ENCODE measurements around the gene ZNF800.

Gene ZNF800

DNA sequence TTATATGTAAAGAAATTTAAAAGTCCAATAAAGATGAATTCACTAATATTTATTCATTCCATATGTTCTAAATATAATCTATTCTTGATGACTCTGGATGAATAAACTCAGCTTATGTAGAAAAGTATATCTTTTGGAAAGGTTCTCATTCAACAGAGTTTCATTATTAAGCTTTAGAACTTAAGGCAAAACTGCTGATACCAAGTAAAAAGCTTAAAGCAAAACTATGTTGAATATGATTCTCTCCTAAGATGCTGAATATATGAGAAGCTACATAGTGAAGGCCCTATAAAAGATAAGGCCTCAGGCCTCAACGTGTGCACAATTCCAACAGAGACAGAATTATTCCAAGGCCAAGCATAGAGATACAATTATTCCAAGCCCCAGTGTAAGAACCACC is 30.8 kb downstream of the ZNF800 start:
- no peak overlapping the region for H3K4me3 ChIP-seq (ENCODE audit: low read length in 2 of 2)
- no peak overlapping the region for H2AFZ ChIP-seq (ENCODE audit: low read length)
- H3K36me3 ChIP-seq (replicated peaks in 1 of 2; ENCODE audit: control insufficient read depth in 2 of 2, insufficient read depth in 2 of 2, low read length in 2 of 2) = peaks cover 3 to 57% of the 10 kb centered on the region in 2 donors
- no peak overlapping the region for H3K23ac ChIP-seq (ENCODE audit: low read depth, low read length, poor library complexity)
- no peak overlapping the region for H3K4me2 ChIP-seq (ENCODE audit: insufficient read depth, low read length, poor library complexity, severe bottlenecking)
- no peak overlapping the region for H3K4ac ChIP-seq (ENCODE audit: low read length)
- no peak overlapping the region for H3K14ac ChIP-seq (ENCODE audit: low read length)
- no peak overlapping the region for H3K9ac ChIP-seq (ENCODE audit: low read depth, low read length, poor library complexity)
- no peak overlapping the region for H2BK5ac ChIP-seq (ENCODE audit: low read length)
- H2BK15ac ChIP-seq (ENCODE audit: low read length) = no peak overlapping the region
- no peak overlapping the region for H3K27ac ChIP-seq (replicated peaks; ENCODE audit: low read length)
- H3K79me1 ChIP-seq (ENCODE audit: low read depth, low read length) = no peaks in the 10 kb centered on the region
- no peak overlapping the region for H2BK120ac ChIP-seq (ENCODE audit: low read depth, low read length)
- no peak for DNase-seq (ENCODE audit: low spot score)
- H3K27me3 ChIP-seq (ENCODE audit: control insufficient read depth in 3 of 3, insufficient read depth in 3 of 3, low read depth in 1 of 3, low read length in 3 of 3) = no peaks in the 10 kb centered on the region
- H4K8ac ChIP-seq (ENCODE audit: low read depth, low read length) = no peak overlapping the region
- H3K9me3 ChIP-seq (replicated peaks in 1 of 2; ENCODE audit: control insufficient read depth in 2 of 2, insufficient read depth in 1 of 2, low read depth in 1 of 2, low read length in 2 of 2) = no peaks in the 10 kb centered on the region
- no peak overlapping the region for H3K18ac ChIP-seq (ENCODE audit: low read length)
- H2BK12ac ChIP-seq (ENCODE audit: low read length) = no peak overlapping the region
- whole genome bisulfite sequencing, 2 donors (ENCODE audit: extremely low coverage in 2 of 2, insufficient read length in 2 of 2, insufficient replicate concordance in 1 of 2) = no CpG with 5 or more reads among the region's 1 CpG
- H2AK5ac ChIP-seq (ENCODE audit: low read depth, low read length) = no peak overlapping the region
- H4K91ac ChIP-seq (ENCODE audit: low read depth, low read length, poor library complexity) = no peak overlapping the region
- no peaks in the 10 kb centered on the region for H3K4me1 ChIP-seq (ENCODE audit: control insufficient read depth in 2 of 2, insufficient read depth in 1 of 2, low read depth in 1 of 2, low read length in 2 of 2)

DNA sequence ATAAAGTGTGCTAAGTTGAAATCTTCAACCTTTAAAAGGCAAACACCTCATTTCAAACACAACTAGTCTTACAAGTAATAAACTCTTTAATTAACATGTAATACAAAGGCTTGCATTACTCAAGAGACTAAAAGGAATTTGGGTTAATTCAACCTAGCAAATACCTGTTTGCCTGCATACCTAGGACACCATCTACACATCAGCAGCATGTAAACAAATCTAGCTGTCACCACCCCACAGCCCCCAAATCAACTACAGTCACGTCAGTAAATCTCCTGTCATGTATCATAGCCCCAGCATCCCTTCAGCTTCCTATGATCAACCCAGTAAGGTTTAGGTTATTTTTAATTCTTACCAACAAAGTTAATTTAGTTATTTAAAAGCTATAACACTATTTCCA is 33.5 kb downstream of the ZNF800 start:
- Histone ChIP-seq H3K4ac (ENCODE audit: low read length) (no peak overlapping the region), H2BK12ac (ENCODE audit: low read length) (no peak overlapping the region), H2BK15ac (ENCODE audit: low read length) (no peak overlapping the region), H3K4me1 (ENCODE audit: control insufficient read depth in 2 of 2, insufficient read depth in 1 of 2, low read depth in 1 of 2, low read length in 2 of 2) (no peaks in the 10 kb centered on the region), H3K79me1 (ENCODE audit: low read depth, low read length) (no peaks in the 10 kb centered on the region), H4K91ac (ENCODE audit: low read depth, low read length, poor library complexity) (no peak overlapping the region), H2BK120ac (ENCODE audit: low read depth, low read length) (no peak overlapping the region), H3K9ac (ENCODE audit: low read depth, low read length, poor library complexity) (no peak overlapping the region), H3K27me3 (ENCODE audit: control insufficient read depth in 3 of 3, insufficient read depth in 3 of 3, low read depth in 1 of 3, low read length in 3 of 3) (no peaks in the 10 kb centered on the region), H3K4me3 (ENCODE audit: low read length in 2 of 2) (no peak overlapping the region), H4K8ac (ENCODE audit: low read depth, low read length) (no peak overlapping the region), H3K36me3 (replicated peaks in 1 of 2; ENCODE audit: control insufficient read depth in 2 of 2, insufficient read depth in 2 of 2, low read length in 2 of 2) (peaks cover 3 to 42% of the 10 kb centered on the region in 2 donors), H3K4me2 (ENCODE audit: insufficient read depth, low read length, poor library complexity, severe bottlenecking) (no peak overlapping the region), H3K18ac (ENCODE audit: low read length) (no peak overlapping the region), H3K9me3 (replicated peaks in 1 of 2; ENCODE audit: control insufficient read depth in 2 of 2, insufficient read depth in 1 of 2, low read depth in 1 of 2, low read length in 2 of 2) (no peaks in the 10 kb centered on the region), H2AK5ac (ENCODE audit: low read depth, low read length) (no peak overlapping the region), H3K14ac (ENCODE audit: low read length) (no peak overlapping the region), H2BK5ac (ENCODE audit: low read length) (no peak overlapping the region), H3K23ac (ENCODE audit: low read depth, low read length, poor library complexity) (no peak overlapping the region), H3K27ac (replicated peaks; ENCODE audit: low read length) (no peak overlapping the region), H2AFZ (ENCODE audit: low read length) (no peak overlapping the region)
- WGBS, 2 donors (ENCODE audit: extremely low coverage in 2 of 2, insufficient read length in 2 of 2, insufficient replicate concordance in 1 of 2) = no CpG with 5 or more reads among the region's 1 CpG
- no peak for DNase-seq (ENCODE audit: low spot score)

- Histone ChIP-seq H3K9ac (ENCODE audit: low read depth, low read length, poor library complexity) (no peak overlapping the region), H2BK120ac (ENCODE audit: low read depth, low read length) (no peak overlapping the region), H2BK12ac (ENCODE audit: low read length) (no peak overlapping the region), H3K79me1 (ENCODE audit: low read depth, low read length) (no peaks in the 10 kb centered on the region), H3K18ac (ENCODE audit: low read length) (no peak overlapping the region), H3K4me3 (ENCODE audit: low read length in 2 of 2) (no peak overlapping the region), H2AK5ac (ENCODE audit: low read depth, low read length) (no peak overlapping the region), H3K27me3 (ENCODE audit: control insufficient read depth in 3 of 3, insufficient read depth in 3 of 3, low read depth in 1 of 3, low read length in 3 of 3) (no peaks in the 10 kb centered on the region), H4K91ac (ENCODE audit: low read depth, low read length, poor library complexity) (no peak overlapping the region), H3K4ac (ENCODE audit: low read length) (no peak overlapping the region), H3K9me3 (replicated peaks in 1 of 2; ENCODE audit: control insufficient read depth in 2 of 2, insufficient read depth in 1 of 2, low read depth in 1 of 2, low read length in 2 of 2) (no peaks in the 10 kb centered on the region), H3K27ac (replicated peaks; ENCODE audit: low read length) (no peak overlapping the region), H3K4me2 (ENCODE audit: insufficient read depth, low read length, poor library complexity, severe bottlenecking) (no peak overlapping the region), H2BK5ac (ENCODE audit: low read length) (no peak overlapping the region), H3K4me1 (ENCODE audit: control insufficient read depth in 2 of 2, insufficient read depth in 1 of 2, low read depth in 1 of 2, low read length in 2 of 2) (no peaks in the 10 kb centered on the region), H3K23ac (ENCODE audit: low read depth, low read length, poor library complexity) (no peak overlapping the region), H2AFZ (ENCODE audit: low read length) (no peak overlapping the region), H3K36me3 (replicated peaks in 1 of 2; ENCODE audit: control insufficient read depth in 2 of 2, insufficient read depth in 2 of 2, low read length in 2 of 2) (peaks cover 0 to 13% of the 10 kb centered on the region in 2 donors), H4K8ac (ENCODE audit: low read depth, low read length) (no peak overlapping the region), H3K14ac (ENCODE audit: low read length) (no peak overlapping the region), H2BK15ac (ENCODE audit: low read length) (no peak overlapping the region)
- DNase-seq (ENCODE audit: low spot score) = no peak
Observed at GRCh38 chr7:127353897-127354296, 38.6 kb downstream of the ZNF800 start.

DNA sequence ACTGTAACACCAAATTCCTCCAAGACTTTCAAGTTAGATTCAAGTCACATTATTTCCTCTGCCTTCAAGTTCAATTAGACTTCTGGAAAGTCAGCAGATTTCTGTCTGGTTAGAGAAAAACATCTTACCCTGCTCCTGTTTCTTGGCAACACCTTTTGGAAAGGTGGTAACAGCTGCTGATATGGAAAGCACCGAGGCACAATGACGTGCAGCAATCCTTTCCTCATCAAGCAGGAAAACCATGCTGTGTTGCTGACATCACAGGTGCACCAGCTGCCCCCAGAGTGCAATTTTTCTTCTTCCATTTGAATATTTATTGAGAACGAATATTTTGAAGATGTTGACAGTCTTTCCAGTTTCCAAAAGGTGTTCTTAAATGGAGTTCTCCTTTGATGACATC is 41.9 kb downstream of the ZNF800 start:
- no peak overlapping the region for H2AFZ ChIP-seq (ENCODE audit: low read length)
- H4K91ac ChIP-seq (ENCODE audit: low read depth, low read length, poor library complexity) = no peak overlapping the region
- no peak overlapping the region for H3K4ac ChIP-seq (ENCODE audit: low read length)
- H3K4me2 ChIP-seq (ENCODE audit: insufficient read depth, low read length, poor library complexity, severe bottlenecking) = no peak overlapping the region
- WGBS, 2 donors (ENCODE audit: extremely low coverage in 2 of 2, insufficient read length in 2 of 2, insufficient replicate concordance in 1 of 2) = no CpG with 5 or more reads among the region's 3 CpGs
- no peak overlapping the region for H3K18ac ChIP-seq (ENCODE audit: low read length)
- no peak for DNase-seq (ENCODE audit: low spot score)
- H3K9ac ChIP-seq (ENCODE audit: low read depth, low read length, poor library complexity) = no peak overlapping the region
- no peak overlapping the region for H3K4me3 ChIP-seq (ENCODE audit: low read length in 2 of 2)
- H2BK12ac ChIP-seq (ENCODE audit: low read length) = no peak overlapping the region
- H2BK15ac ChIP-seq (ENCODE audit: low read length) = no peak overlapping the region
- no peak overlapping the region for H4K8ac ChIP-seq (ENCODE audit: low read depth, low read length)
- H3K23ac ChIP-seq (ENCODE audit: low read depth, low read length, poor library complexity) = no peak overlapping the region
- H2BK120ac ChIP-seq (ENCODE audit: low read depth, low read length) = no peak overlapping the region
- H3K9me3 ChIP-seq (replicated peaks in 1 of 2; ENCODE audit: control insufficient read depth in 2 of 2, insufficient read depth in 1 of 2, low read depth in 1 of 2, low read length in 2 of 2) = peaks cover 2 to 4% of the 10 kb centered on the region in 2 donors
- H3K4me1 ChIP-seq (ENCODE audit: control insufficient read depth in 2 of 2, insufficient read depth in 1 of 2, low read depth in 1 of 2, low read length in 2 of 2) = peaks cover 2 to 3% of the 10 kb centered on the region in 2 donors
- peaks cover 0 to 12% of the 10 kb centered on the region in 2 donors for H3K36me3 ChIP-seq (replicated peaks in 1 of 2; ENCODE audit: control insufficient read depth in 2 of 2, insufficient read depth in 2 of 2, low read length in 2 of 2)
- H2AK5ac ChIP-seq (ENCODE audit: low read depth, low read length) = no peak overlapping the region
- H3K27me3 ChIP-seq (ENCODE audit: control insufficient read depth in 3 of 3, insufficient read depth in 3 of 3, low read depth in 1 of 3, low read length in 3 of 3) = peaks cover 0 to 3% (median 0%) of the 10 kb centered on the region in 3 experiments
- H3K79me1 ChIP-seq (ENCODE audit: low read depth, low read length) = no peaks in the 10 kb centered on the region
- H2BK5ac ChIP-seq (ENCODE audit: low read length) = no peak overlapping the region
- H3K14ac ChIP-seq (ENCODE audit: low read length) = no peak overlapping the region
- H3K27ac ChIP-seq (replicated peaks; ENCODE audit: low read length) = no peak overlapping the region
